ENCODE results near the gene PPP3R1.
A peak's percentile ranks its signal among the peaks of the same experiment; 100 is the strongest.

DNA sequence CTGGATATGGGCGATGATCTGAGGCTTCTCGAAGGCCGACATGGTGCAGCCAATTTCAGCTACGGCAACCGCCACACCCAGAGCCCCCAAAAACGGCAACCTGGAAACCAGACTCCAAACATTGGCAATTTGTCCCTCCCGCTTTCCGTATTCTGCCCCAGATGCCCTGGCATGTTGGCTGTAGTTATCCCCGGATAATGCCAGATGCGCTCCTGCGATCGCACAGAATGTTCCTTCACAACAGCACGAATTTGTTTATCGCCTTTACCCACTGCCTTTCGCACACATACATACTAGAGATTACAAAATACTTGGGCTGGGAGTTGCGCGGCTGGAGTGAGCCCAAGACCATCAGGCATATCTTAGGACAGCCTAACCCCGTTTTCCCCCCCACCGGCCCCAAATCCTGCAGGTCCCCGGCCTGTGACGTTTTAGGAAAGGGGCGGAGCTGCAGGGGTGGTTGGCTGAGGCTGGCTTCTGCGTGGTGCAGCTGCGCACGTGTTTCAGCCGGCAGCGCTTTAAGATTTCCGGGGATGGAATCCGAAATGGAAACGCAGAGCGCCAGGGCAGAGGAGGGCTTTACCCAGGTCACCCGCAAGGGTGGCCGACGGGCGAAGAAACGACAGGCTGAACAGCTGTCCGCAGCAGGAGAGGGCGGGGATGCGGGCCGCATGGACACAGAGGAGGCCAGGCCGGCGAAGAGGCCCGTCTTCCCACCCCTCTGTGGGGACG, 94.8 kb downstream of the PPP3R1 start, which contains the start of gene PNO1:
- TF ChIP-seq JUN (IDR thresholded peaks at IDR 0.05) (peak; percentile 97 to 99), POLR2A (IDR thresholded peaks at IDR 0.05; ENCODE audit: low read length) (peak; percentile 59), PHF8 (IDR thresholded peaks at IDR 0.05; ENCODE audit: borderline replicate concordance, low read depth) (peak; percentile 93), POLR2AphosphoS2 (conservative IDR thresholded peaks at IDR 0.05; ENCODE audit: low read length) (no peak), HOXA7 (CRISPR knock-in tag; IDR thresholded peaks at IDR 0.05) (no peak), EP300 (IDR thresholded peaks at IDR 0.05) (no peak), KDM1A (IDR thresholded peaks at IDR 0.05; ENCODE audit: low read depth) (peak; percentile 68; the same call in 1 of the 2 replicates), JUNB (IDR thresholded peaks at IDR 0.05) (no peak)
- TF ChIP-seq, protein P1, sequence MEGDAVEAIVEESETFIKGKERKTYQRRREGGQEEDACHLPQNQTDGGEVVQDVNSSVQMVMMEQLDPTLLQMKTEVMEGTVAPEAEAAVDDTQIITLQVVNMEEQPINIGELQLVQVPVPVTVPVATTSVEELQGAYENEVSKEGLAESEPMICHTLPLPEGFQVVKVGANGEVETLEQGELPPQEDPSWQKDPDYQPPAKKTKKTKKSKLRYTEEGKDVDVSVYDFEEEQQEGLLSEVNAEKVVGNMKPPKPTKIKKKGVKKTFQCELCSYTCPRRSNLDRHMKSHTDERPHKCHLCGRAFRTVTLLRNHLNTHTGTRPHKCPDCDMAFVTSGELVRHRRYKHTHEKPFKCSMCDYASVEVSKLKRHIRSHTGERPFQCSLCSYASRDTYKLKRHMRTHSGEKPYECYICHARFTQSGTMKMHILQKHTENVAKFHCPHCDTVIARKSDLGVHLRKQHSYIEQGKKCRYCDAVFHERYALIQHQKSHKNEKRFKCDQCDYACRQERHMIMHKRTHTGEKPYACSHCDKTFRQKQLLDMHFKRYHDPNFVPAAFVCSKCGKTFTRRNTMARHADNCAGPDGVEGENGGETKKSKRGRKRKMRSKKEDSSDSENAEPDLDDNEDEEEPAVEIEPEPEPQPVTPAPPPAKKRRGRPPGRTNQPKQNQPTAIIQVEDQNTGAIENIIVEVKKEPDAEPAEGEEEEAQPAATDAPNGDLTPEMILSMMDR (IDR thresholded peaks at IDR 0.05), result no peak
- TF ChIP-seq, protein P2, sequence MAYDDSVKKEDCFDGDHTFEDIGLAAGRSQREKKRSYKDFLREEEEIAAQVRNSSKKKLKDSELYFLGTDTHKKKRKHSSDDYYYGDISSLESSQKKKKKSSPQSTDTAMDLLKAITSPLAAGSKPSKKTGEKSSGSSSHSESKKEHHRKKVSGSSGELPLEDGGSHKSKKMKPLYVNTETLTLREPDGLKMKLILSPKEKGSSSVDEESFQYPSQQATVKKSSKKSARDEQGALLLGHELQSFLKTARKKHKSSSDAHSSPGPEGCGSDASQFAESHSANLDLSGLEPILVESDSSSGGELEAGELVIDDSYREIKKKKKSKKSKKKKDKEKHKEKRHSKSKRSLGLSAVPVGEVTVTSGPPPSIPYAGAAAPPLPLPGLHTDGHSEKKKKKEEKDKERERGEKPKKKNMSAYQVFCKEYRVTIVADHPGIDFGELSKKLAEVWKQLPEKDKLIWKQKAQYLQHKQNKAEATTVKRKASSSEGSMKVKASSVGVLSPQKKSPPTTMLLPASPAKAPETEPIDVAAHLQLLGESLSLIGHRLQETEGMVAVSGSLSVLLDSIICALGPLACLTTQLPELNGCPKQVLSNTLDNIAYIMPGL (CRISPR knock-in tag; IDR thresholded peaks at IDR 0.05; ENCODE audit: borderline replicate concordance), result no peak
- TF ChIP-seq, protein P3, sequence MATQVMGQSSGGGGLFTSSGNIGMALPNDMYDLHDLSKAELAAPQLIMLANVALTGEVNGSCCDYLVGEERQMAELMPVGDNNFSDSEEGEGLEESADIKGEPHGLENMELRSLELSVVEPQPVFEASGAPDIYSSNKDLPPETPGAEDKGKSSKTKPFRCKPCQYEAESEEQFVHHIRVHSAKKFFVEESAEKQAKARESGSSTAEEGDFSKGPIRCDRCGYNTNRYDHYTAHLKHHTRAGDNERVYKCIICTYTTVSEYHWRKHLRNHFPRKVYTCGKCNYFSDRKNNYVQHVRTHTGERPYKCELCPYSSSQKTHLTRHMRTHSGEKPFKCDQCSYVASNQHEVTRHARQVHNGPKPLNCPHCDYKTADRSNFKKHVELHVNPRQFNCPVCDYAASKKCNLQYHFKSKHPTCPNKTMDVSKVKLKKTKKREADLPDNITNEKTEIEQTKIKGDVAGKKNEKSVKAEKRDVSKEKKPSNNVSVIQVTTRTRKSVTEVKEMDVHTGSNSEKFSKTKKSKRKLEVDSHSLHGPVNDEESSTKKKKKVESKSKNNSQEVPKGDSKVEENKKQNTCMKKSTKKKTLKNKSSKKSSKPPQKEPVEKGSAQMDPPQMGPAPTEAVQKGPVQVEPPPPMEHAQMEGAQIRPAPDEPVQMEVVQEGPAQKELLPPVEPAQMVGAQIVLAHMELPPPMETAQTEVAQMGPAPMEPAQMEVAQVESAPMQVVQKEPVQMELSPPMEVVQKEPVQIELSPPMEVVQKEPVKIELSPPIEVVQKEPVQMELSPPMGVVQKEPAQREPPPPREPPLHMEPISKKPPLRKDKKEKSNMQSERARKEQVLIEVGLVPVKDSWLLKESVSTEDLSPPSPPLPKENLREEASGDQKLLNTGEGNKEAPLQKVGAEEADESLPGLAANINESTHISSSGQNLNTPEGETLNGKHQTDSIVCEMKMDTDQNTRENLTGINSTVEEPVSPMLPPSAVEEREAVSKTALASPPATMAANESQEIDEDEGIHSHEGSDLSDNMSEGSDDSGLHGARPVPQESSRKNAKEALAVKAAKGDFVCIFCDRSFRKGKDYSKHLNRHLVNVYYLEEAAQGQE (IDR thresholded peaks at IDR 0.05), result no peak
